GM12801 (cell line): ENCODE results near the gene ENTR1.

ENCODE experiments used
- TF ChIP-seq, protein P1 (sequence below): IDR thresholded peaks from one replicate; pipeline ENCODE4 v1.5.1; 2011; ENCODE audit warnings: control low read depth; ENCODE audit not compliant: insufficient read length; ENCODE audit errors: extremely low read depth

The ENTR1 gene

DNA sequence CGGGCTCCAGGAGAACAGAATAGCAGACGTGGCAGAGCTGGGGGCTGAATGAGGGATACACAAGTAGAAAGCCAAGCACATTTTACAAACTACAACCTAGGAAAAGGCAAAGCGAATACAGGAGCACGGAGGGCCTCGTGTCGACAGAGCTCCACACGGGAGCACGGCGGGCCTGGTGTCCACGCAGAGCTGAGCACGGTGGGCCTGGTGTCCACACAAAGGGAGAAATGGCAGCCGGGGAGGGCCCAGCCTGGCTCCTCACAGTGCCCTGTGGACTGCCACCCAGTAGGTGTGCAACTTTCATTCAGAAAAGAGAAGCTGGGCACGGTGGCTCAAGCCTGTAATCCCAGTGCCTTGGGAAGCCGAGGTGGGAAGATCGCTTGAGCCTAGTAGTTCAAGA, 32.7 kb upstream of the ENTR1 start:
- TF ChIP-seq, protein P1, sequence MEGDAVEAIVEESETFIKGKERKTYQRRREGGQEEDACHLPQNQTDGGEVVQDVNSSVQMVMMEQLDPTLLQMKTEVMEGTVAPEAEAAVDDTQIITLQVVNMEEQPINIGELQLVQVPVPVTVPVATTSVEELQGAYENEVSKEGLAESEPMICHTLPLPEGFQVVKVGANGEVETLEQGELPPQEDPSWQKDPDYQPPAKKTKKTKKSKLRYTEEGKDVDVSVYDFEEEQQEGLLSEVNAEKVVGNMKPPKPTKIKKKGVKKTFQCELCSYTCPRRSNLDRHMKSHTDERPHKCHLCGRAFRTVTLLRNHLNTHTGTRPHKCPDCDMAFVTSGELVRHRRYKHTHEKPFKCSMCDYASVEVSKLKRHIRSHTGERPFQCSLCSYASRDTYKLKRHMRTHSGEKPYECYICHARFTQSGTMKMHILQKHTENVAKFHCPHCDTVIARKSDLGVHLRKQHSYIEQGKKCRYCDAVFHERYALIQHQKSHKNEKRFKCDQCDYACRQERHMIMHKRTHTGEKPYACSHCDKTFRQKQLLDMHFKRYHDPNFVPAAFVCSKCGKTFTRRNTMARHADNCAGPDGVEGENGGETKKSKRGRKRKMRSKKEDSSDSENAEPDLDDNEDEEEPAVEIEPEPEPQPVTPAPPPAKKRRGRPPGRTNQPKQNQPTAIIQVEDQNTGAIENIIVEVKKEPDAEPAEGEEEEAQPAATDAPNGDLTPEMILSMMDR, result no peak

DNA sequence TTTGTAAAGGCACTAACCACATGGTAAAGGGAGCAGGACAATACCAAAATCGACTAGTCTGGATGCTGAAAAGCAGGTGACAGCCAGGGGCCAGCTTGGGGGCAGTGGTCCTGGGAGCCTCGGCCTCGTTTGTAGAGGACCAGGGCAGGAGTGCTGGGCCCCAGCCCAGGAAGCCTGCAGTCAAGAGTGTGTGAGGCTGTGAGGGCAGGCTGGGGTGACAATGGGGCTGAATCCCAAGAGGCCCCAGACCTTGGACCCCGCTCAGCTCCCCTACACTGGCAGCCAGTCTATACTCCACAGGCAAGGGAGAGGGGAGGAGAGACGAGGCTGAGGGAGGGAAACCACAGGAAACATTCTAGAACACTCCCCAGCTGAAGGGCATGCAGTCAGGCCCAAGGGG, 31.9 kb upstream of the ENTR1 start:
- TF ChIP-seq, protein P1, result no peak

DNA sequence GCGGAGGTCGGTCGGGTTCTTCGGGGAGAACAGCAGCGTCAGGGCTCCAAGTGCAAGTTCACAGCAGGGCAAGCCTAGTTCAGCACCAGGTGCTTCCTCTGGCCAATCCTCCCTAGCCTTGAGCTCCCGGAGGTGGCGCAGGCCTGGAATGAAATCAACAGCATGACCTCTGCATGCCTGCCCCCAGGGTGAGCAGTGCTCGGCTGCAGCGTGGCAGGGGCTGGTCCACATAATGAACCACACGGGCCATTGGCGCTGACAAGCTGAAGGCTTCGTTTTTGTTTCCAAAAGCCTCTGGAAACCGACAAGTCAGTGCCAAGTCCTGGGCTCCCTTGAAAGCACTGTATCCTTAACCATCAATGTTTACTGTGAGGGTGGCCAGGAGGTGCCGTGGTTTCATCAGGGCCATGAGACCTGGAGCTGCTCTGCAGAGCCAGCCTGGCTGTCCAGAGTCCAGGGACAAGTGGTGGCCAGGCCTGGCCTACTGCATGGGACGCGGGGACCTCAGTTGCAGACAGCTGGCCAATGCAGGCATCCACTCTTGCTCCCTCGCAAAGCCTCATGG, 31.3 kb upstream of the ENTR1 start:
- TF ChIP-seq, protein P1, result no peak

DNA sequence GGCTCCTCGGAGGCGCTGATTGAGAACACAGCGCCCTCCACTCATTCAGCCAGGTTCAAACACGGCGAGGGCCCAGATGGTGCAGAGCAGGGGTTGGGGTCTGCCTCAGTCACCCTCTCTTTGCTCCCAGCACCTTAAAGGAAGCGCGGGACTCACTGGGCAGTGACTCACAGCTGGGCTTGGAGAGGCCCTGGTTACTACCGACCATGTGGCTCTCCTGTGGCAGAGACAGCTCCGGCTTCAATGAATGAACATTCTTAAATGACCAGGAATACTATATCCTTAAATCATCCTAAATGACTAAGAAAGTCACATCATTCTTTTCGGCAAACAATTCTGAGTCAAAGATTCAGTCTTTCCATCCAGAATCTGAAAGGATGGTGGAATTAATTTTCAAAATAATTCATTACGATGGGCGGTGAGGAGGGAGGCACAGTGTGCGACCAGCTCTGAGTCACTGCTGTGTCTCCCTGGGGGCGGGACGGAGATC, 30.8 kb upstream of the ENTR1 start:
- TF ChIP-seq, protein P1, result no peak

DNA sequence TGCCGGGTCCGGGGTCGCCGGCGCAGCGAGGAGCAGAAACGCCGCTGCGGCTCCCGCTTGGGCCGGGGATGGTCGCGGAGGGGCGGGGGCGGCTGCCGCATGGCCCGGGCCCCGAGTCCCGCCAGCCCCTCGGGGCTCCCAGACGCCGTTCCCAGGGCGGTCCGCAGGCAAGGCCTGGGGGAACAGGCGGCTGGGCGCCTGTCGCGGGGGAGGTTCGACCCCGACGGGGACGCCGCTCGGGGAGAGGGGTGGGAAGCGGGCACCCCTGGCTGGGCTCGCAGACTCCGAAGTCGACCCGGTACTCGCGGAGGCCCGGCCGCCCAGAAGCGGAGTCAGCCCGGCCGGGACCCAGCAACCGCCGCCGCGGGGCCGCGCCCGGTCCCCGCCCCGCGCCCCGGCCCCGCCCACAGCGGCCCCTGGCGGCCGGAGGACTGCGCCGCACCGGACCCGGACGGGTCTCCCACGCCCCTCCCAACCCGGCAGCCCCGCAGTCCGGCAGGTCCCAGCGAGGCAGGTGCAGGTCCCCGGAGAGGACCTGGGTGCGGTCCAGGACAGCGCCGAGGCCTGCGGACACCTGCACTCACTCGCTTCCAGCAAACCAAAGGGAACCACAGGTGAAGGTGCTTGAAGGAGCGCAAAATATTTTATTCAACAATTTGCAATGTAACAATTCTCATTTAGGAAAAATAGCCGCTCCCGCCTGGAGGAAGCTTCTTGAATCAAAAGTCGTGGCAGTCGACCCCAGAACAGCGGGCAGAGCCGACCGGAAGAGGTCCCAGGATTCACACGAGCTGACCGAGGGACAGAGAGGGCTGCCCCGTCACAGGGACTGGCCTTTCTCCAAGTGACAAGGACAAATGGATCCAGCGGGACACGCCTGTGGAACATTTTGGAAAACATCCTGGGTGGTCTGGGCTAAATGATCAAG, 29.3 kb upstream of the ENTR1 start, which contains the start of gene INPP5E:
TSS of gene INPP5E (minus strand) at position 365 of the 928 bp plus-strand sequence. CDS start 426 bp downstream, outside the sequence.
- TF ChIP-seq, protein P1, result no peak

DNA sequence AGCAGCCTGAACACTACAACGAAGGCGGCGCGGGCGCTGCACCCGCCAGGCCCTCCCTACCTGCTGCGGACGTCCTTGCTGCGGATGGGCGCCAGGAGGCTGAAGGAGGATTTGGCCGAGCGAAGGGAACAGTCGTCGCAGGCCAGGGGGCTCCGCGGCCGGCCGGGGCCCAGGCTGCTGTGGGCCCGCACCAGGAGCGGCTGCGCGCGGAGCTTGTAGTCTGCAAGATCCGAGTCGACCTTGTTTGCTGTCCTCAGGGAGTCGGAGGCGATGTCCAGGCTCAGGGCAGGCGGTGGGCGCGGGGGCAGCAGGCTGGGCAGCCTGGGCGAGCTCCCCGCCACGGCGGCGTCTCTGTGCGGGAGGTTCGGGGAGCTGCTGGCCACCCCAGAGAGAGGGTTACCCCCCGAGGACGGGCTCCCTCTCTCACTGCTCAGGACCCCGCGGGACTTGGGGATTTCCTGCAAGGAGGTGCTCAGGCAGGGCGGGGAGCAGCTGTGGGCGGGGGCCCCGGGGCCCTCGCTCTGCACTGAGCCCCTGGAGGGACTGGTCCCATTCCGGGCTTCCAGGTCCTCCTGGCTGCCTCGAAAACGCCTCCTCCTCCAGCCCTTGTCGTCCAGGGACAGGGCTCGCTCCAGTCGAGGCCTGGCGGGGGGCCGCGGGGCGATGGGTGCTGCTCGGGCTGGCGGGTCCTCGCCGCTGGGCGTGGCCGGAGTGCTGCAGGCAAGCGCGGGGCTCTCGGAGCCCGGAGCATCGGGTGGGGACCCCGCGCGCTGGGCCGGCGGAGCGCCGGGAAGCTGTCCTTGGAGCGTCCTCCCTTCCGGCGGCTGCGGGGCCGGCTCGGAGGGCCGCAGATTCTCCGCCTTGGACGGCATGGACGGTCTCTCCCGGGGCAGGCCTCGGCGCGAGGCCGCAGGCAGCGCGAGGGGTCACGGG, 28.4 kb upstream of the ENTR1 start:
- TF ChIP-seq, protein P1, result no peak
